NCI-H1417 (cell line): ENCODE measurements around the gene PLEKHD1.

Experiments
- DNase-seq, 3 experiments: peaks; one replicate each; lab custom pipeline; 2025; lab: John Stamatoyannopoulos, UW

The PLEKHD1 gene

DNA sequence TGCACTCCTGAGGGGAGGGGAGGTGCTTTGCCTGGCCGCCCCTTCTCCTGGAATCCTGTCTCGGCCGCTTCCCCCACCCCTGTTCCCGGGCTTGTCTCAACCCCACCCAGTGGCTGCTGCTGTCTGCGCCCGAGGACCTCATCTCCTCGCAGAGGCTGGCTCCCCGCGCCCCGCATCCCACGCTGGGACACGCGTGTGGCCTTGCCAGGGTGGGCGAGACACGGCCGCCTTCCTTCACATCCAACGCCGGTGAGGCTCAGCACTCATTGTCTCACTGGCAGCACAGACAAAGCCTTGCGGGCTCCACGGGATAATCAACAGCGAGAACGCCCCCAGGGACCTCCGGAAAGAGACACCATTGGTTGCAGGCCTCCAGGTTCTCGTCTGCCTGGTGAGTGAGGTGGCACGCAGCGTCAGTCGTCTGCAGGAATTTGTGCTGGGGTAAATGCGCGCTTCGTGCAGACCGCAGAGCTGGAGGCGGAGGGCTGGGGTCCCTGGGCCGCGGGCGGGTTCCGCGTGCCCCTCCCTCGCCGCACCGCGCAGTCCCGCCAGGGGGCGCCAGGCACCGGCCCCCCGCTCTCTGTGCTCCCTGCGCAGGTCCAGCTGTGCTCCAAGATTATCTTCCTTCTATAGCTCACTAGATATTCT, 63.3 kb downstream of the PLEKHD1 start:
- no peak for DNase-seq

DNA sequence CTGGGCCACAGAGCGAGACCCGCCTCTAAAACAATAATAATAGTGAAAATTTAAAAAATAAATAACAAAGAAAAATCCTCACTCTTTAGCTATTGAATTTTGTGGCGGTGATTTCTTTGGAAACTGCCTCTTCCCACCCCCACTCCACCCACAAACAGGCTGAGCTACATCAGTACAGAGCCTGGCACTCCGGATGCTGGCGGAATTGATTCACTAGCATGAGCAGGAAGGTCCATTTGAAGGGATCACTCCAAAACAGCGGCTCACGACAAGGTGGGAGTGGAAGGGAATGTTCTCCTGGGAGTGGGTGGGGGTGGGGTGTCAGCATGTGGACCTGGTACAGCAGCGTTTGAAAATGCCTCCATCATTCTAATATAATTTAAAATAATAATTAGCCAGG, 64.0 kb downstream of the PLEKHD1 start:
- DNase-seq: no peak

DNA sequence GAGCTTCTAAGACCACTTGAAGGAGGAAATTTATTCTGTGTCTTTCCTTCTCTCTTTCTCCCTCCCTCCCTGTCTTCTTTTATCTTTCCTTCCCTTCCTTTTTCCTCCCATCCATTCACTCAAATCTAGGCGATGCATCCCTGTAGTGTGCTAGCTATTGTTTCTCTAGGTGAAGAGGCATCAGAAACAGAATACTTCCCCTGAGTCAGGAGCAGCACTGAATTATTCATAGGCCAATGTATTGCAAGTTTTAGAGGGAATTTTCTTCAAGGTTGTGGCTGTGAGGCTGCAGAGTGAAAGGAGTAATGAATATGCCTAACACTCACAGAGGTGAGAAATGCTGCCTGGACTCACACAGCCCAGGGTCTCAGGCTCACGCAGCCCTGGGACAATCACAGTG, 67.0 kb downstream of the PLEKHD1 start:
- DNase-seq: no peak

DNA sequence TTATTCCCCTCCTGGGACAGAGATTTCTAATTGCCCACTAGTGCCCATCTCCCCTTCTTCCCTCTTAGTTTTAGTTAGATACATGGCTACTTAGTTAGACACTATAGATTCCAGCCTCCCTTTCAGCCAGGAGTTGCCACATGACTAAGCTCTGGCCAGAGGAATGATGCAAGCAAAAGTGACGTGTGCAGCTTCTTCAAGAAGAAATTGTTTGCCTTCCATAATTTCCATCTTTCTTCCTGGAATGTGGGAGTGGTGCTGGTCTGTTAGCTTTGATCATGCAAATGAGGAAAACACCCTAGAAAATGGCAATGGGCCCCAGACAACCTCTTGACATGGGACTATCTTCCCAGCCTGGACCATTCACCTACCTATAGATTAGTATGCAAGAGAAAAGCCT, 68.7 kb downstream of the PLEKHD1 start:
- DNase-seq: no peak

DNA sequence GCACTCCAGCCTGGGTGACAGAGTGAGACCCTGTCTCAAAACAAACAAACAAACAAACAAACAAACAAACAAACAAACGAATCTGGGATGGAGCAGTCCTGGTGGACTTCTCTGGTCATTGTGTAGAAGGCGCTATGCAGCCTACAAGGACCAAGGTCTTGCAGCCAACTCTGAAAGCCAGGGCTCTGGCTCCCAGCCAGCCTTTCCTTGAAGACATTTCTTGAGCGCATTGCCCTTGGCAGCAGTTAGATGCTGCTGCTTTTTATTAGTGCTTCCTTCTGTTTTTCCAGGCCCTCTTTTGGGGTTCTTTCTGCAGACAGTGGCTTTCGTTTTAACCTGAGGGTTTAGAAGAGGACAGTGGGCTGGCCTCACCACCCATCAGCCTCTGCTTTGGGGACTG, 70.0 kb downstream of the PLEKHD1 start:
- DNase-seq: no peak

DNA sequence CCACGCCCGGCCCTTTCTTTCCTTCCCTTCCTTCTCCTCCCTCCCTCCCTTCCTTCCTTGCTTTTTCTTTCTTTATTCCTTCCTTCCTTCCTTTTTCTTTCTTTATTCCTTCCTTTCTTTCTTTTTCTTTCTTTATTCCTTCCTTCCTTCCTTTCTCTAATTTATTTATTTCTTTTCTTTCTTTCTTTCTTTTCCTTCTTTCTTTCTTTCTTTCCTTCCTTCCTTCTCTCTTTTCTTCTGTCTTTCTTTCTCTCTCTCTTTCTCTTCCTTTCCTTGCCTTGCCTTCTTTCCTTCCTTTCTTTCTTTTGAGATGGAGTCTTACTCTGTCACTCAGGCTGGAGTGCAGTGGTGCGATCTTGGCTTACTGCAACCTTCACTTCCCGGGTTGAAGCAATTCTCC, 74.2 kb downstream of the PLEKHD1 start:
- no peak for DNase-seq

DNA sequence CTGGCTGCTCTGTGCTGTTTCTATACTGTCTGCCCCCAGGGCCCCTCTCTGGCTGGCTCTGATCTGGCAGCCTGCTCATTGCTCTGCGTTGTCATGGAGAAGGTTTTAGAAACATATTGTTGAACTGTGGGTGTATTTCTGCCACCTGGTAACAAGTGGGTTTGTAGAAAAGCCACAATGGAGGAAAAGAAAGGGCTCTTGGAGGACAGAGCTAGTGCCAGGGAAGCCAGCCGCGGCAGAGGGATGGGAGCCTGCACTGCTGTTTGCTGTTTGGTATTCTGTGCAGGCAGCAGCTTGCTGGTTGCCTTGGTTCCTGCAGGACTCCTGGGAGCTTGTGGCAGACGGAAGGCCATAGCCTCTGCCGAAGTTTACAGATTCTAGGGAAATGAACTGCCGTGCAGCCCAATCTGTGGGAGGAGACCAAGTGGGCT, 75.1 kb downstream of the PLEKHD1 start:
- peak; percentile 71 to 88 (median 74) for DNase-seq

DNA sequence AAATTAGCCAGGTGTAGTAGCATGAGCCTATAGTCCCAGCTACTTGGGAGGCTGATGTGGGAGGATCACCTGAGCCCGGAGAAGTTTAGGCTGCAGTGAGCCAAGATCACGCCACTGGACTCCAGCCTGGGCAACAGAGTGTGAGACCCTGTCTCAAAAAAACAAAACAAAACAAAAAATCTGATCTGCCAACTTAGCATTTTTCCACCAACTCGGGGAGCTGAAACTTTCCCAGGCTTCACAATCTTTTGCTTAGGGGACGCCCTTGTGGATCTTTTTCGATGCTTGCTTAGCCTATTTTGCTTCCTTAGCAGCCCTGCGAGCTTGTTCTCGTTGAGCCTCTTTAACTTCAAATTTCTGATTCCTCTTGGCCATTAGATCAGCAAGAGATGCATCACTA, 76.3 kb downstream of the PLEKHD1 start:
- DNase-seq: no peak

DNA sequence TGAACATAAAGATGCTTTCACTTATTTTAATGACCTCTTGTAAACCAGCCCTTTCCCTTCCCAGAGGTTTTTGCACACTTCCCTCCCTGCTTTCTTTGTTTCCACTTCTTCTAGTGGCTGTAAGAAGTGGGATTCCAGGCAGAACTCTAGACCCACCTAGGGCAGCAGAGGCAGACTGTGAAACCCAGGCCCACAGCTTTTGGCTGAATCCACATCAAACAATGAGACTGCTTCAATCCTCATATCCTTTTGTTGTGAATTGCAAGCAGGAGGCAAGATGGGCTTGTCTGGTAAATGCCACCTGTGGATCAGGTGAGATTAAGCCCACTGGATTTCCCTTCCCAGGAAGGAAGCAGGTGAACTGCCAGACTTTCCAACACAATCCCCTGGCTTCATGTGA, 77.4 kb downstream of the PLEKHD1 start:
- peak in 1 of 3 experiments; percentile 13 for DNase-seq

DNA sequence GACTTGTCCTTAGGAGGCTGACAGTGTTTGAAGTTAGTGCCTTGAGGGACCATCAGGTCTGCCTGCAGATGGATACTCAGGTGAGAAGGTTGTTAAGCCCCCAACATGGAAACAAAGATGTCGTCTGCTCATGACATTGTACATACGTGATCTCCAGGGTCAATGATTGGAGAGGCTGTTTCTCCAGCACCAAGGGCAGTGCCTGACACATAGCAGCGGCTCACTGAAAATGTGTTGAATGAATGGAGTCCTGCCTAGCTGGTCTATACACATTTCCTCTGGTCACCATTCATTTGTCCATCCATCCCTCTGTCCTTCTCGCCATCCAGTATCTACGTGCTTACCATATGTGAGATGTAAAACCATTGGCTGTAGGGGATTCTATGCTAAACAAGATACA, 83.0 kb downstream of the PLEKHD1 start:
- DNase-seq: no peak

DNA sequence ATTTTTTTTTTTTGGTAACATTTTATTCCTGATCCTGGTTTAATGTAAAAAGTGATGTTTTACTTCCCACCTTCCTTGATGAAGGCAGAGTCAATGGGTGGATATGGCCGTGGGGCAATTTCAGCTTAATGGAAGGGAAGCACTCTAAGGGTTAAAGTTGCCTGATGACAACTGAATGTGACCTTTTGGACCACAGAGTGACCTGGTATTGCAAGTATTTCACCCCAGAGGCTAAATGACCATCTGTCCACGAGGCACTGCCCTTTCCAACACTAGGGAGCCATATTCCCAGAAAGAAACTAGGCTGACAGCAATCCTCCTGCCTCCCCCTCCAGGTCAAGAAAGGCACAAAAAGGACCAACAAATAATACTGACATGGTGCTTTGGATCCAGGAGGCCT, 85.3 kb downstream of the PLEKHD1 start:
- DNase-seq: no peak

DNA sequence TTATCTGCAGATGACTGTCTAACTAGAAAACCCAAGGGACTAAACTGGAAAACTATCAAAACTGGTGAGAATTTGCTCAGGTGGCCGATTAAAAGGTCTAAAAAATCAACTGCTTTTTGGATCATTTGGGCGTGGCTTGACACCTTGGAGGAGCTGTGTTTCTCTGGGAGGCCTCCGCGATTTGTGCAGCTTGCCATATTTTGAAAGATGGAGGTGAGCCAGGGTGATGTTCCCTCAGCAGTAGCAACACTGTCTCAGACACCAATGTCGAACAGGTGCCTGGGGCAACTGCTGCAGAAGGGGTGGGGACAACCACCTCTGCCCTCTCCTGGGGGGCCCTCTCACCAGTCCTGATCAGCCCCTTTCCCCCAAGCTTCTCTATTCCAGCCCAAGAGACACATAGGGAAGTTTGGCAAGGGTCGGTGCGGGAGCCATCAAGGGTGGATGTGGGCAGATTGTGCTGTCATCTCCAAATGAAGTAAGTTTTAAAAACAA, 86.4 kb downstream of the PLEKHD1 start:
- no peak for DNase-seq

DNA sequence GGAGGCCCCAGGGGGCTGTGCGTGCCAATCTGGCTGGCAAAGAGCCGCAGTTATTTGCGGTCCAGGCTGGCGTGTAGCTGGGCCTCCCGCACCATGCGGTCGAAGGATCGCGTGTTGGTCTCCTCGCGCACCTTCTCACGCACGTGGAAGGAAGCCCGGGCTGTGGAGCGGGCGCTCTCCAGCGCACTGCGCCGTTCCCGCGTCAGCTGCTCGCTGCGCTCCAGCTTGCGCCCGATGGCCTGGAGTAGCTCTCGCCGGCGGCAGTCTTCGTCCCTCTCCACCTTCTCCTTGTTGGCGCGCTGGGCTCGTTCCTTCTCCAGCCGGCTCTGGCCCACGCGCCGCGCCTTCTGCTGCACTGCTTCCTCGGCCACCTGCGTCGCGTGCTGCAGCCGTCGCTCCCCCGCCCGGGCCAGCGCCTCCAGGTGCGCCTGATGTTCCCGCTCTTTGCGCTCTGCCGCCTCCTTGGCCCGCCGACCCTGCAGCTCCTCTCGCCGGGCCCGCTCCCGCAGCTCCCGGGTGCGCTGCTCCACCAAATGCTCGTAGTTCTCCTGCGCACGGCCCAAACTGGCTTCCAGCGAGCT, 87.0 kb downstream of the PLEKHD1 start:
- peak in 2 of 3 experiments; percentile 84 to 88 for DNase-seq

DNA sequence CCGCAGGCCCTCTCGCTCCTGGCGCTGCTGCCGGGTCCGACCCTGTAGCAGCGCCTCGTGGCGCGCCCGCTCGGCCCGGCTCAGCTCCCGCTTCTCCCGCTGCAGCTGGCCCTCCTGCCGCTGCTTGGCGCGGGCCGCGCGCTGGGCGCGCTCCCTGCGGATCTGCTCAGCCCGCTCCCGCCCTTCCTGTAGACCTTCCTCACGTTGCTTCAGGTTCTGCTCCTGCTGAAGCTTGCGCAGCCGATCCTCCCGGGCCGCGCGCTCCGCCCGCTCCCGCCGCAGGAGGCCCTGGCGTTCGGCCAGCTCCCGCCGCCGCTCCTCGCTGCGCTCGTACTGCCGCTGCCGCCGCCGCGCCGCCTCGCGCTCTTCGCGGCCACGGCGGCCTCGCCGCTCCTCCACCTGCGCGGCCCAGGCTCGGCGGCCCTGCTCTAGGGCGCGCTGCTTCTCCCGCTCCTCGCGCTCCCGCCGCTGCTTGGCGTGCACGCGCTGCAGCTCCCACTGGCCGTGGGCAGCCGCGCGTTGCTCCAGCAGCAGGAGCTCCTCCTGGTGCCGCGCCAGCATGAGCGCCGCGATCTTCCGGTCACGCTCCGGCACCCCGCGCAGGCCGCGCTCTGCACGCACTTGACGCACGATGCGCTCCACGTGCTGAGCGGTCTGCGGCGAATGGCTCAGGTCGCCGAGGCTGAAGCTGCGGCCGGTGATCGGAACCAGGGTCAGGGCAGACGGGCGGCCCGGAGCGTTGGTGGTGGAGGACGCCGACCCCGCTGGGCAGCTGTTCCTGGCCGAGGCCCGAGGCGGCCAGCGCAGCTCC, 87.7 kb downstream of the PLEKHD1 start:
- peak; percentile 57 to 88 (median 84) for DNase-seq

DNA sequence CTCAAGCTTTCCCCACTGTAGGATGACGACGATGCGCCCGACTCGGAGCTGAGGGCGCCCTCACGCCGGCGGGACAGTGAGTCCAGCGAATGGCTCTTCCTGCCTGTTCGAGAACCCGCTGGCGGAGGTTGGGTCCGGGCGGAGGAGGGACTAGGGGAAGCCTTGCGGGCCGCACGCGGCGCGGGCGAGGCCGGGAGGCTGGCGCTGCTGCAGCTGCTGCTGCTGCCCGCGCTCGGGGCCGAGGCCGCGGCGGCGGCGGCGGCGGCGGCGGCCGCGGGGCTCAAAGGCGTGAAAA, 88.3 kb downstream of the PLEKHD1 start:
- no peak for DNase-seq

DNA sequence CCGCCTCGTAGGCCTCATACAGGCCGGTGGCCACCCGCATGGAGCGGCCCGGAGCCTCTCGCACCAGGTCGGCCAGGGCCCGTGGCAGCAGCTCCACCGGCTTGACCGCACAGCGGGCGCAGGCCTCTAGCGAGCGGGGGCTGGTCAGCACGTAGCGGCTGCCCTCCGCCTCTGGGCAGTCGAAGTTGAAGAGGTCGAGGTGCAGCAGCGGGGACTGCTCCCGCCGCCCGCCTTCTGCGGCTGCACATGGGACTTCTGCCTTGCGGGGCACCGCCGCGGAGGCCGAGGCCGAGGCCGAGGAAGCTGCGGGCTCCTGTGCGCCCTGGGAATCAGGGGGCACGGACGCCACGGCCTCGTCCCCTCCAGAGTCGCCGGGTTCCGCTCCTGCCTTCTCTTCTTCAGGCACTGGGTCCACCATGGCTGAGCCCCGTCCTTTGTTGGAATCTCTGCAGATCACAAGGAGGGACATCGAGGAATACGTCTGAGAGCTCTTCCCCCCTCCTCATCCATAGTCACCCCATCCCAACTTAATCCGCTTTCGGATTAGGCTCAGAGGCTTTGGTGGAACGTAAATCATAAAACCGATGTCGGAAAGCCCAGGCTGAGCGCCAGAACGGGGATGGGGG, 88.8 kb downstream of the PLEKHD1 start:
- DNase-seq: peak in 1 of 3 experiments; percentile 27

DNA sequence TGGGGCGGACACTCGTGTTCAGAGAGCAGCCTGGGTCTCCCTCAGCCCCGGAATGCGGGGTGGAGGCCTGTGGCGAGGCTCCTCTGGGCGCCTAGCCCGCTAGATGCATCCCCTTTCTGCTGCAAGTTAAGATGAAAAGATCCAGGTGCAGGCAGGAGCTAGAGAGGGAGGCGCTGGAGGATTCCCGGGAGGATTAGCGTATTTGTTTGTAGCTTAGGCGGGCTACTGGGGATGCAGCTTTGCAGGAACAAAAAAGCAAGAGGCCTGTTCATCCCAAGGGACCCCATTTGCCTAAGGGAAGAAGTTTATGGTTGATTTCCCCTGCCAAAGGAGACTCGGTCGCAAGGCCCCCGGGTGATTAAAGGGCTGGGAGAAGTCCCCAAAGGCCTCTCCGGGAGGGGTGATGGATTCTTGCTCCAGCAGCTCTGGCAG, 89.3 kb downstream of the PLEKHD1 start:
- peak; percentile 65 to 85 (median 85) for DNase-seq

DNA sequence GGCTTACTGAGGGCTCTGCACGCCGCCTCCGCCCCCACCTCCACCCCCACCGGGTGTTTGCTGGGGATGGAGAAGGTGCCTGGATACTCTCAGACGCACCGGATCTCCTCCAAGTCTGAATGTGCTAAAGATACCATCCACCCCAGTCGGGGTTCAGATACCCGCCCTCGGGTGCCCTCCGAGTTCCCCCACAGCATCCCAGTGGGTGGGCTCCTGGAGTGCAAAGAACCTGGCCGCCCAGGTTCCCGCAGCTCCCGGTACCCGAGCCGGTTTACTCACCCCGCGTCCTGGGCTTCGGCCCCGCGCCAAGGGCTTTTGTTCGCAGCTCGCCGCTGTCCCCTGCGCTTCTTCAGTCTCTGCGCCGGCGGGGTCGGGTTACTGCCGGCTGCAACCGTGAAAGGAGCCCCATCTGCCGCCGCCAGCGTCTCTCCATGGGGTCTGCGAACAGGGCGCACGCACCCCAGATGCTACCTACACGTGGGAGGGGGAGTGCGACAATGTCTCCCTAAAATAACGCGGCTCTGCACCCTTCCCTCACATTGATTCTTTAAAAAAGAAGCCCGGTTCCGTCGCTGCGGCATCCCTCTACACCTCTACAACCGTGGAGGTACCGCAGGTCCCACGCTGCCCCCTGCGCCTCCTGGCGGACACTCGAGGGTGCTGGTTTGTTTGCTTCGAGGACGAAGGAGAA, 89.9 kb downstream of the PLEKHD1 start, which contains the start of gene CCDC177:
Gene CCDC177 (minus strand): TSS at position 609 of the 691 bp plus-strand sequence. CDS start 1,249 bp downstream, outside the sequence.
- DNase-seq: peak; percentile 86 to 94 (median 93)

DNA sequence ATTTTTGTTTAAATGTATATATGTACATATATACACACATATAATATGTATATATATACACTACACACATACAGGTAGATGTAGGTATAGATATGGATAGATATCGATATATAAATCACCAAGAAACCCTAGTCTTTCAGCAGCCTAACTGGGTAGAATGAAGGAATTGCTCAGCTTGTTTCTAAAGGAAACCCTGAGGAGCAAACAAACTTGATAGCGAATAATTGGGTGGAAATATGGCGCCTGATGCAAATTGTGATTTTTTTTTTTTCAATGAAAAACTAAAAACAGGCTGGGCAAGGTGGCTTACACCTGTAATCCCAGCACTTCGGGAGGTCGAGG, 90.4 kb downstream of the PLEKHD1 start:
- no peak for DNase-seq

DNA sequence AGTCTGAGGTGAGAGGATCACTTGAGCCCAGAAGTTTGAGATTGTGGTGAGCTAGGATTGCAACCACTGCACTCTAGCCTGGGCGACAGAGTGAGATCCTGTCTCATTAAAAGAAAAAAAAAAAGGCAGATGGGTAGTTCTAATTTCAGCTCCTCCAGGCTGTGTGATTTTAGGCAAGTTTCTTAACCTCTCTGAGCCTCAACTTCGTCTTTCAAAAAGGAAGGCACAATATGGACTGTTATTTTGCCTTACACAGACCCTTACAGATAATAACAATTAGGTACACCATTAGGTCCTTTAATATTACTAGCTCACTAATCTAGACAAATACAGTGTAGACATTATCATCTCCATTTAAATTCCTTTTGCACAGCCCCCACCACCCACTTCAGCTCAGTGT, 94.9 kb downstream of the PLEKHD1 start:
- no peak for DNase-seq

DNA sequence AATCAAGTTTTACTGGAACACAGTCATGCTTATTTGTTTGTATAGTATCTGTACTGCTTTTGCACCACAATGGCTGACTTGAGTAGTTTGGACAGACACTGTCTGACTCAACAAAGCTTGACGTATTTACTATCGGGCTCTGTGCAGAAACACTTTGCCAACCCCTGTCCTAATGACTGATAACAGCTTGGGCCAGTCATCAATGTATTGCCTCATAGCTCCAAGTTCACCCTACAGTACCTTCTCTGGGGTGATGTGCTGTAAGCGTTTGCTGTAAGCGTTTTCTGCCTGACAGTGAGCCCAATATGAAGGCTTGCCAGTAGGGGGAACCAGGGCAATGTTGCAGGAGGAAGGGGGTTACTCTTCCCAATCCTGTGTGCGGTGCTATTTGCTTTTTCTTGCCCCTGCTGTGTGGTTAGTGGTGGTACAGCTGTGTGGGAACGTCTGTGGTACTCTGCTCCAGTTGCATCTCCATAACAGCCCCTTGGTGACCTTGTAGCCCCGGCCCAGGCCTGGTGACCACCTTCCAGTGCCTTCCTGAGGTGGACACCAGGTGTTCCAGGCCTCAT, 95.6 kb downstream of the PLEKHD1 start:
- DNase-seq: peak; percentile 6 to 64 (median 48)
